ENCODE results near the gene DNMT3A. TPM values are rescaled to one million over a fixed set of nuclear protein-coding genes. Genes with fewer than 3 reads are reported as not detected.

Gene DNMT3A
- total RNA-seq, 1 donor from 2014 or later: 35.6 TPM

- H3K4me3 ChIP-seq: no peak overlapping the region
- intact Hi-C loops (cut with DNase I): no loop called here
- no peaks in the 10 kb centered on the region for H3K27me3 ChIP-seq (ENCODE audit: low read depth)
- H3K9me3 ChIP-seq: no peaks in the 10 kb centered on the region
- TF ChIP-seq CTCF (IDR thresholded peaks at IDR 0.05): no peak
- H3K4me1 ChIP-seq: peaks cover 56% of the 10 kb centered on the region
- H3K36me3 ChIP-seq: peaks cover 24% of the 10 kb centered on the region
- ATAC-seq (no peak), DNase-seq (no peak)
- H3K27ac ChIP-seq: no peak overlapping the region
Observed at GRCh38 chr2:25307949-25308557, 33.7 kb downstream of the DNMT3A start.

- intact Hi-C loops (cut with DNase I): no loop called here
- Histone ChIP-seq H3K4me3 (no peak overlapping the region), H3K27me3 (ENCODE audit: low read depth) (no peaks in the 10 kb centered on the region), H3K4me1 (peaks cover 66% of the 10 kb centered on the region), H3K27ac (no peak overlapping the region), H3K9me3 (no peaks in the 10 kb centered on the region), H3K36me3 (peaks cover 16% of the 10 kb centered on the region)
- peak; percentile 28 to 50 for ATAC-seq
- no peak for DNase-seq
- TF ChIP-seq CTCF (IDR thresholded peaks at IDR 0.05): no peak
Observed at GRCh38 chr2:25306777-25307368, 34.9 kb downstream of the DNMT3A start.

- intact Hi-C loops (cut with DNase I): no loop called here
- Histone ChIP-seq H3K27ac (no peak overlapping the region), H3K36me3 (peaks cover 13% of the 10 kb centered on the region), H3K4me3 (no peak overlapping the region), H3K27me3 (ENCODE audit: low read depth) (no peaks in the 10 kb centered on the region), H3K4me1 (peaks cover 66% of the 10 kb centered on the region), H3K9me3 (no peaks in the 10 kb centered on the region)
- ATAC-seq (no peak), DNase-seq (no peak)
- TF ChIP-seq CTCF (IDR thresholded peaks at IDR 0.05): no peak
Observed at GRCh38 chr2:25305775-25306174, 36.0 kb downstream of the DNMT3A start.

GRCh38 chr2:25304826-25305596 lies 36.7 kb downstream of the DNMT3A start:
- Histone ChIP-seq H3K36me3 (peaks cover 15% of the 10 kb centered on the region), H3K27ac (no peak overlapping the region), H3K27me3 (ENCODE audit: low read depth) (no peaks in the 10 kb centered on the region), H3K9me3 (no peaks in the 10 kb centered on the region), H3K4me3 (no peak overlapping the region), H3K4me1 (peaks cover 61% of the 10 kb centered on the region)
- DNase-seq: no peak
- TF ChIP-seq CTCF (IDR thresholded peaks at IDR 0.05): no peak
- intact Hi-C loops (cut with DNase I): no loop called here
- no peak for ATAC-seq

- Histone ChIP-seq H3K27me3 (ENCODE audit: low read depth) (no peaks in the 10 kb centered on the region), H3K4me1 (peaks cover 61% of the 10 kb centered on the region), H3K36me3 (peaks cover 22% of the 10 kb centered on the region), H3K27ac (no peak overlapping the region), H3K4me3 (no peak overlapping the region), H3K9me3 (no peaks in the 10 kb centered on the region)
- no peak for DNase-seq
- intact Hi-C loops (cut with DNase I): no loop called here
- TF ChIP-seq CTCF (IDR thresholded peaks at IDR 0.05): no peak
- no peak for ATAC-seq
Observed at GRCh38 chr2:25304321-25304720, 37.4 kb downstream of the DNMT3A start.

Data from lower lobe of right lung (tissue), 2 donors.